Adrenal gland (tissue), 5 donors: ENCODE results near the gene ANO6.

ENCODE experiments used
- CTCF ChIP-seq, 6 experiments: fragments of 450-650 bp in 4 of 6; fragments of 200-600 bp in 2 of 6; sonication (generic) in 1 of 6; IDR thresholded peaks; 1 replicate in 5 of 6; 2 replicates in 1 of 6; pipeline versions ENCODE4 v1.5.1 to v1.8.0; 2016 to 2021; ENCODE audit warnings: antibody characterized with exemption in 6 of 6, mild to moderate bottlenecking in 2 of 6, moderate library complexity in 1 of 6
- POLR2A ChIP-seq, 2 donors: fragments of 450-650 bp; IDR thresholded peaks; one replicate each; pipeline ENCODE4 v1.6.1; 2017; ENCODE audit warnings: antibody characterized with exemption in 2 of 2, mild to moderate bottlenecking in 2 of 2, moderate library complexity in 1 of 2
- donor health status: DM: no; HTN: no; CAD: no.

- no peak for TF ChIP-seq CTCF (IDR thresholded peaks at IDR 0.05)
- TF ChIP-seq POLR2A (IDR thresholded peaks at IDR 0.05) = no peak
Observed at GRCh38 chr12:45426294-45426693, 210.4 kb downstream of the ANO6 start.
